Hepatocyte (in vitro differentiated cells): ENCODE data around the gene OR9G1.

Experiments
- EZH2 ChIP-seq: fragments of 200-600 bp; sonication (generic); IDR thresholded peaks from 2 replicates; pipeline ENCODE4 v1.6.1; 2016; ENCODE audit warnings: antibody characterized with exemption, mild to moderate bottlenecking, borderline replicate concordance
- EZH2phosphoT487 ChIP-seq: fragments of 200-600 bp; sonication (generic); IDR thresholded peaks from one replicate; pipeline ENCODE4 v1.6.1; 2018; ENCODE audit warnings: antibody characterized with exemption, mild to moderate bottlenecking, low read depth, moderate library complexity; ENCODE audit not compliant: unreplicated experiment, severe bottlenecking
- TF ChIP-seq, protein P1 (sequence below): fragments of 200-600 bp; sonication (generic); IDR thresholded peaks from 2 replicates; pipeline ENCODE4 v1.5.1; 2016; ENCODE audit warnings: antibody characterized with exemption, mild to moderate bottlenecking; ENCODE audit not compliant: poor library complexity

DNA sequence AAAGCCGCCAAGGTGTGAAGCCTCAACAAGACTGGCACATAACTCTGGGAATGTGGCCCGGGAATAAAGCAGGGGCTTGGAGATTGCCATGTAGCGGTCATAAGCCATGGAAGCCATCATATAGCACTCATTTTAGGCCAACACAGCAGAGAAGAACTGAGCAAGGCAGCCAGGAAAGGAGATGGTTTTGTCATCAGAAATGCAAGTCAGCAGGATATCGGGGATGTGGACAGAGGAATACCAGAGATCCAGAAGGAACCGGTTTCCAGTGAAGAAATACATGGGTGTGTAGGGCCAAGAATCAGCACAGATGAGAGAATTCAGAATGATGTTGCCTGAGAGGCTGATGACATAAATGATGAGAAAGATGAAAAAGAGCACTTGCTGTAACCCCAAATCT, 52.6 kb downstream of the OR9G1 start:
- TF ChIP-seq, protein P1, sequence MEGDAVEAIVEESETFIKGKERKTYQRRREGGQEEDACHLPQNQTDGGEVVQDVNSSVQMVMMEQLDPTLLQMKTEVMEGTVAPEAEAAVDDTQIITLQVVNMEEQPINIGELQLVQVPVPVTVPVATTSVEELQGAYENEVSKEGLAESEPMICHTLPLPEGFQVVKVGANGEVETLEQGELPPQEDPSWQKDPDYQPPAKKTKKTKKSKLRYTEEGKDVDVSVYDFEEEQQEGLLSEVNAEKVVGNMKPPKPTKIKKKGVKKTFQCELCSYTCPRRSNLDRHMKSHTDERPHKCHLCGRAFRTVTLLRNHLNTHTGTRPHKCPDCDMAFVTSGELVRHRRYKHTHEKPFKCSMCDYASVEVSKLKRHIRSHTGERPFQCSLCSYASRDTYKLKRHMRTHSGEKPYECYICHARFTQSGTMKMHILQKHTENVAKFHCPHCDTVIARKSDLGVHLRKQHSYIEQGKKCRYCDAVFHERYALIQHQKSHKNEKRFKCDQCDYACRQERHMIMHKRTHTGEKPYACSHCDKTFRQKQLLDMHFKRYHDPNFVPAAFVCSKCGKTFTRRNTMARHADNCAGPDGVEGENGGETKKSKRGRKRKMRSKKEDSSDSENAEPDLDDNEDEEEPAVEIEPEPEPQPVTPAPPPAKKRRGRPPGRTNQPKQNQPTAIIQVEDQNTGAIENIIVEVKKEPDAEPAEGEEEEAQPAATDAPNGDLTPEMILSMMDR: no peak
- no peak for TF ChIP-seq EZH2phosphoT487
- TF ChIP-seq EZH2: no peak
